Anterior cingulate cortex (tissue), 58 donors: ENCODE data around the gene NUMB.

Experiments
- DNase-seq, 58 donors: peaks; one replicate each; lab custom pipeline; 2025; lab: John Stamatoyannopoulos, UW

NUMB gene

DNA sequence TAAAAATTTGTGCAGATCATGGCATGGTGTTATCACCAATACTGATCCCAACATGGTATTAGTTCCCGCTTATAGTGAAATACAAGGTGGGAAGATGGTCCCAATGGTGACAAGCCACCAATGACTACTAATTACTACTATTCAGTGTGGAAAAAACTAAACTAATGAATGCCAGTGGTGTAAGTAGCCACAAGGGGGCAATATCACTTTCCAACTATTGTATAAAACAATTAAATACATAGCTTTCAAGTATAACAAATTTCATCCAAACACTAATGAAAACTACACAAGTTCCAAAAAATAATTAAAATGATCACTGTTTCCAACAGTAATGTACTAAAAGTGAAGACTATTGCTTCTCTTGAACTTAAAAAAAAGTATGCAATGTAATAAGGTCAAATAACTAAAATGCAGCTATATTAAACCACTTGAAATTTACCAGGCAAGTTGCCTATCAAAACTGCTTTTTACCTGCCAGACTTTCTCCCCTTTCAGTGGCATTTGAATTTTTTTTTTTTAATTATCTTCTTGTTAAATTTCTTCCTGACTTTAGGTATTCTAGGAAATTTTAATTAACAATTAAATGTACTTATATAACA, 163.0 kb downstream of the NUMB start:
- DNase-seq, result peak in 4 of 58 donors; percentile 1 to 41 (median 8)

DNA sequence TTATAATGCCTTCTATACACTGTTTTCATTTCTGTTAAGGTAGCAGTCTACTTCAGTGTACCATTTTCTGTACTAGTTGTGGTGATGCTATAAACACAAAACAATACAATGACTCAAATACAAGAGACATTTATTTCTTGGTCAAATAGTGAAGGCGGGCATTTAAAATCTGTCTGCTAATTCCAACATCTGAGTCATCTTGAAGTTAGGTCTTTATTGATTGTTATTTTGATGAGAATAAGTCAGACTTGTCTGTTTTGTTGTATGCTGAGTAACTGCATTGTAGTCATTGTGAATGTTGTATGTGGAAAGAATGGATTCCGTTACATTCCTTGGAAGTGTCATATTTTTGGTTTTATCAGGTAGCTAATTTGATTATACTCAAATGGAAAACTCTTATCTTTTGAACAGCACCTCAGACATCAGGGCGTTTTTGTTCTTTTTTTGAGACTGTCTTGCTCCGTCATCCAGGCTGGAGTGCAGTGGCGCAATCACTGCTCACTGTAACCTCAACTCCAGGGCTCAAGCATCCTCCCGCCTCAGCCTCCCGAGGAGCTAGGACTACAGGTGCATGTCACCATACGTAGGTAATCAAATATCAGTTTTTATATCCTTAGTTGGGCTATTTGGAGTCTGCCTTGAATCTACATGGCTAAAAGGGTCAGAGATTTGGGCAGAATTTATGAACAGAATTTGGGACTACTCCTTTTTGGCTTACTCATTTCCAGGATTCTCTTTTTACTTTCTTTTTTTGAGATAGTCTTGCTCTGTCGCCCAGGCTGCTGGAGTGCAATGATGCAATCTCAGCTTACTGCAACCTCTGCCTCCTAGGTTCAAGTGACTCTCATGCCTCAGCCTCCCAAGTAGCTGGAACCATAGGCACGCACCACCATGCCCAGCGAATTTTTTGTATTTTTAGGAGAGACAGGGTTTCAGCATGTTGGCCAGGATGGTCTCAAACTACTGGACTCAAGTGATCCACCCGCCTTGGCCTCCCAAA, 164.3 kb downstream of the NUMB start:
- DNase-seq, result no peak

DNA sequence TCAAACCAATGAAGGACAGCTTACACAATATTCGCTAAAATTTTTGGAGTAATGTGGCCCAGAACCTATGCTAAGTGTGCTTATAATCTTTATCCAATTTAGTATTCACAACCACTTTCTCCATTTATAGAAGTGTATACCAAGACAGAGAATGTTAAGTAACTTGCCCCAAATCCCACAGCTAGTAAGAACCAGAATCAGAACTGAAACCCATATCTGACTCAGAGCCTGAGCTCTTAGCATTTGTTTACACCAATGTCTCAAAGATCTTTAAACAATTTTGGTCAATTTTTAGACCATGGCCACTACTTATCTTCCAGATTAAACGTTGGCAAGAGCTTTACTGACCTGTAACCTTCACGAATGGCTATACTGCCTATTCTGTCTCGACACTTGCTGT, 168.1 kb downstream of the NUMB start:
- no peak for DNase-seq

DNA sequence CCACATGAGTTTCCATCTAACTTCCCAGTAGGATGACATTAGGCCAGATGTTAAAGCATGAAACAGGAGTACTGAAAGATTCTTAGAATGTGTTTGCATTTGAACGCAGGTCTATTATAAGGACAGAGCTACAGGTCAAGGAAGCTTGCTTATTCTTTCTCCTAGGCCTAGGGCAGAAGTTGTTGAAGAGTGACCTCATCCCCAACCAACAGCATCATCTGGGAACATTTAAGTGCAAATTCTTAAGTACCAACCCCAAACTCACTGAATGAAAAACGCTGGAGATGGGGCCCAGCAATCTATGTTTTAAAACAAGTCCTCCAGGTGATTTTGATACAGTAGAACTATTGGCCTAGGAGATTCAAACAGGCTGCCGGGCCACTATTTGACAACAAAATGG, 168.6 kb downstream of the NUMB start:
- DNase-seq, result no peak

DNA sequence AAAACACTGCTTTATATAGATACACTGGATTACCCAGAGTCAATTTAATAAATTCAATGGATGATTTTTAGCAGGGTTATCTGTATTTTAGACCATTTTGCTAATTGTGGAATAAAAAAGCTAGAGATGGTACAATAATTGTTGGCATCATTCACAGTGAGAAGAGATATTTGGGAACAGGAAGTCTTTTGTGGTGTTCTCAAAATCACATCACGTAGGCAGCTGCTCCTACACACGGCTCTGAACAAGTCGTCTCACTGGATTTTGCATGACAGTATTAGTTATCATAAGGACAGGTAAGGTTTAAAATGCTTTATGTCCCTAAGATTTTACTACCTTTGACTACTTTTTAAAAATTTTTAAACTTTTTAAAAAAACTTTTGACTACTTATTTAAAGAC, 169.0 kb downstream of the NUMB start:
- peak in 2 of 58 donors; percentile 4 to 22 for DNase-seq

DNA sequence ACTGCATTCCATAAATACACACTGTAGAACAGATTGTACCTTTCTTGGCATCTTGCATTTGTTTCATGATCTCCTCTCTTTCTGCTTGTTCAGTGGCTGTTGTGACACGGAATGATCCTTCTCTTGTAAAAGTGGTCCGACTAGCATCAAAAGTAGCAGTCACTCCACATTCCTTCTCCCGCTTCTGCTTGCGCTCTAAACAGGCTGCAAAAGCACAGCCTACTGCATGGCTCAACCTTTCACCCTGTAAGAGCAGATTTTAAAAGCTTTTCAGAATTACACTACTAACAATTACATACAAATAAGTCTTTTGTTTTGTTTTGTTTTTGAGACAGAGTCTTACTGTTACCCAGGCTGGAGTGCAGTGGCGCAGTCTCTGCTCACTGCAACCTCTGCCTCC, 171.3 kb downstream of the NUMB start:
- DNase-seq, result peak in 1 of 58 donors; percentile 8

DNA sequence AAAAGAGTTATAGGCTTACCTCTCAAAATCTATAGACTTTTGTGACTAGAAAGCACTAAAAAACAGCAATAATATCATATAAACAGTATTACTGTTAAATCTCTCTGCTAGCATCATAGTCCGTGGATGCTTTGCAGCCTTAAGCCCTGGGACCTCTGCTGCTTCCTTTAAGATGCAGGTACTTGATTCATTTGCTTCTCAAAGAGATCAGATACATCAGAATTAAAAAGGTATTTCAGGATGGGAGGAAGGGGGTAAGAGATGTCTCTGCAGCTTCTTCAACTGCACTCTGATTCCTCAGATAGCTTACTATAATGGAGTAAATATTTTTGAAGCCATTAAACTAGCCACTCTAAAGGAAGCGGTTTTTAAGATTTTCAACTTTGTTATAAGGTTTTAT, 171.7 kb downstream of the NUMB start:
- no peak for DNase-seq

DNA sequence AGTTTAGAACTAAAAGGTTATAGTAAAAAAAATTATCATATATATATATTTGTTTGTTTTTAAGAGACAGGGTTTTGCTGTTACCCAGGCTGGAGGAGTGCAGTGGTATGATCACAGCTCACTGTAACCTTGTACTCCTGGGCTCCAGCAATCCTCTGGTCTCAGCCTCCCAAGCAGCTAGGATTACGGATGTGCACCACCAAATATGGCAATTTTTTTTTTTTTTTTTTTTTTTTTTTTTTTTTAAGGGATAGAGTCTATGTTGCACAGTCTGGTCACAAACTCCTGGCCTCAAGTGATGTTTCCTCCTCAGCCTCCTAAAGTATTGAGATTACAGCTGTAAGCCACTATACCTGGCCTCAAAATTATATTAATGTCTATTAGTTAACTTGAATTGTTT, 172.4 kb downstream of the NUMB start:
- DNase-seq, result no peak

DNA sequence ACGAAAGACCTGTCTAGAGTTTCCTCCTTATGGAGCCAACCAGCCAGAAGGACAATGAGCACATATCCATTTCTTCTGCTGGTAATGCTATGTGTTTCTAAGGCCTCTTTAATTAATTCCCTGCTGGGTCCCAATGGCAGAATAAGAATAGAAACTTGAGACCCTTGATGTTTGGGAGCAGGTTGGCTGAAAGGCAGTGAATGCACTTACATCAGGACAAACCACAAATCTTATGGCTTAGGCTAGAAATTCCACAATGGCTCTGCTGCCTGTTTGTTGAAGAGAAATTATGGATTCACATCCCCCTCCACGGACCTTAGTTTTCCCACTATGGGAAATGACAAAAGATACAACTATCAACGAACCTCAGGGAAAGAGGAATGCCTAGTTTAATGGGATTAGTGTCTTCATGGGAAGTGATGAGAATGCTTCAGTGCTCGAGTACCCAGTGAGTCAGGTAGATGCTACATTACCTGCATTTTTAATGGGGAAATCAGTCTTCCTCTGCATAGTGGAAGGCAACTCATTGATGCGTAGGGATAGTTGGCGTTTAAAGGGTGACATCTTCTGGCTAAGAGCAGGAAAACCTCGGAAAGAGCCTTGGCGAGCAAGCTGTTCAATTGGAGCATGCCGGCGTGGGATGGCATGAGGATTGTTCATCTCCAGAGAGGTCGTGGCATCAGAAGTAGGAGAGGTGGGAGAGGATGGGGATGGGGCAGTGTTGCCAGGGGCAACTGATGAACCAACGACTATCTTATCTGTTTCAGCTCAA, 174.6 kb downstream of the NUMB start:
- peak in 24 of 58 donors; percentile 3 to 44 (median 19) for DNase-seq

DNA sequence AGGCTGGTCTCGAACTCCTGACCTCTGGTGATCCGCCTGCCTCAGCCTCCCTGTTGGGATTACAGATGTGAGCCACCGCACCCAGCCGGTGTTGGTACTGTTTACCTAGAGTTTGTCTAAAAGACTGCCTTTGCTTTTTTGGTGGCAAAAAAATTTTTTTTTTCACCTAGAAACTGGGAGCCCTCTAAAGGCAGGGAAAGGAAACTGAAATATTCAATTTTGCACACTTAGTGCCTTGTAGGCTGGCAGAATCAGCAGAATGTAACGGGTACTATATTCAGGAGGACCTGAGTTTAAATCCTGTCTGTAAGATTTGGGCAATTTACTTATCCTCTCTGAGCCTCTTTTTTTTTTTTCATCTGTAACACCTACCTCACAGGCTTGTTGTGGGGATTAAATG, 177.4 kb downstream of the NUMB start:
- DNase-seq, result no peak

DNA sequence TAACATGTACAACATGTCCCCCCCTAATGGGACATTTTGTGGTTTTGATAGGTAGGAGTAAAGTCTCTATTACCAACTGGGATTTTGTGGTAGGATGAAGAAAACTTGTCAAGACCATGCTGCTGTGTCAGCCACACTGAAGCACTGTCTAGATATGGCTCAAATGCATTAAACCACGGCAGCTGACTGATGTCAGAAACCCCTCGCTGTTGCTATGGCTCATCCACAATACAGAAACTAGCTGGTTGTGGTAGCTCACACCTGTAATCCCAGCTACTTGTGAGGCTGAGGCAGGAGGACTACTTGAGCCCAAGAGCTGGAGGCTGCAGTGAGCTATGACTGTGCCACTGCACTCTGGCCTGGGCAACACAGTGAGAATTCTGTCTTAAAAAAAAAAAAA, 181.0 kb downstream of the NUMB start:
- no peak for DNase-seq

DNA sequence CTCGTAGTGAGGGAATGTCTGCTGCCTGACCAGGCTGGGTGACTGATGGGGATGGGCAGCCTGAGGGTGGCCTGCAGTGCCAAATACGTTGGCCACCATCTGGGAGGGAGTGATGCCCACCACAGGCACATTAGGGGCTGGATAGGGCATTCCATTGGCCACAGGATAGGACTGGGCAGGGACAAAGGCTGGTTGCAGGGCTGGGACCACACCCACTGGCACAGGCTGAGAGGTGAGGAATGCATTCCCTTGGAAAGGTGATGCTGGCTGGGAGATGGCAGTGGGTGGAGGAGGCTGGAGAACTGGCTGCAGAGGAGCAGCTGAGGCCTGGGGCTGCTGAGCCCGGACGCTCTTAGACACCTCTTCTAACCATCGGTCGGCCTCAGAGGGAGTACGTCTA, 181.5 kb downstream of the NUMB start:
- no peak for DNase-seq

DNA sequence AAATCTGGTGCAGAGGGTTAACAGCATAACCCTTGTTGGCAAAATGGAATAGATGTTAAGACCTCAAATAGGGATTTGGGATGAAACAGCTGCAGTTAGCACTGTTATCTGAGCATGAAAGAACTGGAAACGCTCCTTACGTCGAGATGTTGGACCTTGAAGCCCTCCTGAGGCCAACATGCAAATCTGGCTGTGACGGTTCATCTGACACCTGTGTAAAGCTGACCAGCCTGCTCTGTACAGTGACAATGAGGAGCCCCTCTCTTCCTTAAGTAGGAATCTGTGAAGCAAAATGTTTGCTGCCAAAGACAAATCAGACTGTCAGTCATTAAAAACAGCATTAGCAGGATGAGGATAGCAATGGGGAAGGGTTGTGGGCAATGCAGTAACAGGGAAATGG, 184.5 kb downstream of the NUMB start:
- no peak for DNase-seq

DNA sequence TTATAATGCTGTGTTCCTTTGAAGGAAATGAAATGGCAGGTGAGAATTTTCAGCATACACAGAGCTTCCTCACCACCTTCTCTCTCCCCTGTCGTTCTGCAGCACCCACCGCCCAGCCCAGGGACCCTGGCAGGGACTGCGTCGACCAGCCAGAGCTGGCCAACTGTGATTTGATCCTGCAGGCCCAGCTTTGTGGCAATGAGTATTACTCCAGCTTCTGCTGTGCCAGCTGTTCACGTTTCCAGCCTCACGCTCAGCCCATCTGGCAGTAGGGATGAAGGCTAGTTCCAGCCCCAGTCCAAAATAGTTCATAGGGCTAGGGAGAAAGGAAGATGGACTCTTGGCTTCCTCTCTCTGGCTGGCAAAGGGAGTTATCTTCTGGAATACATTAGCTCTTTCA, 186.0 kb downstream of the NUMB start:
- DNase-seq, result no peak

DNA sequence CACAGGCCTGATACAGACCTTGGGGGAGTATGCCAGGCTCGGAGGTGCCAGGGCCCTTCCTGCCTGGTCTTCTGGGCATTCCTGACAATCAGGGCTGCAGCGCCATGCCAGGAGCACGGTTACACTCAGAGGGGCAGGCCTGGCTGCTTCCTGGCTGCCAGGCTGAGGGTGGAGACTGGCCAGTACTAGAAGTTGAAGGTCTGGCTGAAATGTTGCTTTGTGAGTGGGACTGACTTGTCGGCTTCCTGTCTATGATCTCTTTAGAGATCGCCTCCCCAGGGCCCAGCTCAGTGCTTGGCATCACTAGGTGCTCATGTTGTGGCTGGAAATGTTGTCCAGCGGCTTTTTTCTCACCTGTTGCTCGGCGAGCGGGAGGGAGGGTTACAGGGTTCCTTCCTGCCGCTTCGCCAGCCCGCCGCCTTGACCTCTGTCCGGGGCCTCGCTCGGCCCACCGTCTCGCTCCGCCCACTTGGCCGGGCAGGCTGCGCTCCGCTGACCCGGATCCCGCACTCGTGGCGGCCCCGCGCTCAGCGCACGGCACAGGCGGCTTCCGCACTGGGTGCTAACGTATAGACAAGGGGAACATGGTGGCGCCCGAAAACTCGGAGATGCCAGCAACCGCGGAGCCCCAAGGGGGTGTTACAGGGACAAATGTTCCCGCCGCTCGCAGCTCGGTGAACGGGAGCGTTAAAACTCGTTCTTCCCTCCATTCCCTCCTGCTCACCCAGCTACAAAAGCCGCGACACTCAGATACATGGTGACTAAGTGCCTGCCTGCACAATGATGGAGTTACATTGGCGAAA, 188.4 kb downstream of the NUMB start:
- peak in 13 of 58 donors; percentile 12 to 47 (median 27) for DNase-seq

DNA sequence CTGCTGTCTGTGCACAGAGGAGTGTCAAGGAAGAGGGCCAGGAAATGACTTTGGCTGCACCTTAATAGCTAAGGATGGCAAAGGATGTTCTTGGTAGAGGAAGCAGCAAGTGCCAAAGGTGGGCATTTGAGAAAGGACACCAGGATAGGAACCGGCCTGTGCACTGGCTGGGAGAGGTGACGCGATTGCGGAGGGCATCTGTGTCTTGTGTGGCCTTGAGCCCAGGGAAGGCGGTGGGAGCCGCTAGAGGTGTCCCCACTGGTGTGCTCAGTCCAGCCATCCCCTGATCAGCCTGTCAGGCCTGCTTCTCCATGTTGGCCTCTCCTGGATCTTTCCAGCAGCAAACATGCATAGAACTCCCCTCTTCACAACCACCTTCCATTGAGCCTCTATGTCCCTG, 190.9 kb downstream of the NUMB start:
- no peak for DNase-seq

DNA sequence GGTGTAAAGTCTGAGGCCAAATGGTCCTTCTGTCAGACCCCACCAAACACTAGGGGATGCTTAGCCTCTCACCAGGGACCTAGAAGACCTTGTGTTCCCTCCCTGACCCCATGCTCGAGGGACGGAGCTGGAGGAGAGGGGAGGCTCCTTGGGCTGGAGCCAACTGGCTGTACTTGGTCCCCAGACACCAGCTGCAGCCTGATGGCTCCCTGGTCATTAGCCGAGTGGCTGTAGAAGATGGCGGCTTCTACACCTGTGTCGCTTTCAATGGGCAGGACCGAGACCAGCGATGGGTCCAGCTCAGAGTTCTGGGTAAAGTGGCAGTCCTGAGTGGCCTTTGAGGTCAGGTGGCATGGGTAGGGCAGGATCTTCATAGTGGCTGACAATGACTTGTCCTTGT, 192.0 kb downstream of the NUMB start:
- DNase-seq, result no peak

DNA sequence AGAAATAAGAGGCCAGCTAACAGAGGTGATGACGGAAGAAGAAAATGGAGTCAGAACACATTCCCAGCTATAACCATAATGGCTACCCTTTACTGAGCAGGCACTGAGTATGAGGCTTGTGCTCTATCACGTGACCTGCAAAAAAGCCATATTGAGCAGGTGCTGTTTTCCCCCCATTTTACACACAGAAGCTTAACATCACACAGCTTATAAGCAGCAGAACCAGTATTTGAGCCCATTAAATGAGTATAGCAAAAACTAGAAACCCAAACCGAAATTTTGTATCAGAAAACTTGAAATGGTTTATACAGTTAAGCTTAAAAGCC, 192.7 kb downstream of the NUMB start:
- DNase-seq, result no peak

DNA sequence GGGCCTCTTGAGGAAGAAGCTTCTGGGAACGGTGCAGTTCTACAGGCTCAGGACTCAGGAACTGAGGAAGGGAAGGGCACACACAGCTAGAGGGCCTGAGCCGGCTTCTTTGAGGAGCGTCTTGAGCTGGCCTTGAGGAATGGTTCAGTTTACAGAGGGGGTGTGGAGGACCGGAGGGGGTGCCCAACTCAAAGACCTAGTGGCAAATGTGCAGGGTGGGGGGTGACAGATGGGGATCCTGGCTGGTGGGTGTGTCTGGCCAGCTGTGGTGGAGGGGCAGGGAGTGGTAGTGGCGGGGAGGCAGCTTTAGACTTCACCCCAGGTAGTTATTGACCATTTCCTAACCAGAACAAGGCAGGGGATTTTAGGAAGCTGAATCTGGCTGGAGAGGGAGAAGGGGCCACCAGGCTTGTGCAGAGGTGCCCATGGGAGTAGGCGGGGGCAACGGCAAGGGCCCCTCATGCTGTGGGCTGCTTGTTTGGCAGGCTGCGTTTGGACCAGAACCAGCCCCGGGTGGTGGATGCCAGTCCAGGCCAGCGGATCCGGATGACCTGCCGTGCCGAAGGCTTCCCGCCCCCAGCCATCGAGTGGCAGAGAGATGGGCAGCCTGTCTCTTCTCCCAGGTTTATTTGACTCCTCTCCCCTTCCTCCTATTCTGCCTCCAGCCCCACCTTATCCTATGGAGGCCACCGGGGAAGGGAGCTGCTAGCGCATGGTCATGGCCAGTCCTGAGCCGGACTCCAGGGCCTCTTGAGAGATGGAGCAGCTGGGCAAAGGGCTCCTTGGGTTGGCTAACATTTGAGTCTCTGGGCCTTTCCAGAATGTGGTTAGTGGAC, 193.2 kb downstream of the NUMB start:
- peak in 1 of 58 donors; percentile 8 for DNase-seq
